Measurements from ENCODE around the gene TIMP2. TPM values are rescaled to one million over a fixed set of nuclear protein-coding genes. Genes with fewer than 3 reads are reported as not detected.
"Not testable (repeated sequence)": the region's sequence is repeated elsewhere in the genome, so short reads cannot be mapped to it uniquely, and the experiment has no call there.

TIMP2 gene
- total RNA-seq, 1 experiment from 2014 or later, result 24.8 TPM

DNA sequence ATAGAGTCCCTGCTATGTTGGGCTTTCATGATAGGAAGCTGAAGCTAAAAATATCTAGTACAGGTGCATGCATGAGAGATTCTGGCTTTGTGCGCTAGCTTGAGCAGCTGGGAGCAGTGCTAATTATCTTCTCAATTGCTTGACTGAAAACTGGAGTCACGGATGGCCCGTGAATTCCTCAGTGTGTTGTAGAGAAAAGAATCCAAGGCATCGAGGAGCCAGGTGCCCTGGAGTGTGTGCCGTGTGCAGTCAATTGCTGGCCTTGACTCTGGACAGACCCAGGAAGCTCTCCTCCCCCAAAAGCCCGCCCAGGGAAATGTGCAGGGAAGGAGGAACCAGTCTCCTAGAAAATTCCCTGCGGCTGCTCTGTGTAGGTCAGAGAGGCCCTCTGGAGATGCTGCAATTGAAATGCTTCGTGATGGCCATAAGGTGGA is 40.3 kb upstream of the TIMP2 start:
- CTCF ChIA-PET, result interaction anchor here (0.7 to 1.2 kb wide), 2 partner anchors 8 to 332 kb away, joined by 3 read pairs; no protein-coding TSS in a partner anchor

DNA sequence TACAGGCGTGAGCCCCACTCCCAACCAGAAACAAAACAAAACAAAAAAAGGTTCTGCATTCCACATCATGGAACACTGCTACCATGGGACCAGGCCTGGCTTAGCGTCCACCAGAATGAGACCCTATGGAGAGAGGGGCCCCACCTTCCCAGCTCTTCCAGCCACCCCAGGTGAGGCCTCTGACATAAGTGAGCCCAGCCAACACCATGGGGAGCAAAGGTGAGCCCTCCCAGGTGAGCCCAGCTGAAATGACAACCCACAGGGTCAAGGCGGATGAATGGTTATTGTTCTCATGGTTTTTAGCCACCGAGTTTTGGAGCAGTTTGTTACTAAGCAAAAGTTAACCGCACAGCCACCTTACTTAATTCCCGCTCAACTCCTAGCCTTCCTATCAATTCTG is 38.2 kb upstream of the TIMP2 start:
- Mint-ChIP-seq H3K27ac (ENCODE audit: low read depth, unreplicated experiment) (no peak overlapping the region), H3K9me3 (ENCODE audit: unreplicated experiment) (no peaks in the 10 kb centered on the region), H3K4me1 (ENCODE audit: insufficient read depth, unreplicated experiment) (peaks cover 11% of the 10 kb centered on the region), H3K27me3 (ENCODE audit: insufficient read depth, unreplicated experiment) (no peaks in the 10 kb centered on the region), H3K36me3 (ENCODE audit: insufficient read depth, unreplicated experiment) (peaks cover 3% of the 10 kb centered on the region), H3K4me3 (ENCODE audit: unreplicated experiment) (no peak overlapping the region)
- BruUV-seq (replicated peaks), result no TSS peak
- DNase-seq (ENCODE audit: unreplicated experiment), result no peak
- ChIA-PET CTCF (no interaction called here), POLR2A (no interaction called here)
- TF ChIP-seq, protein P1, sequence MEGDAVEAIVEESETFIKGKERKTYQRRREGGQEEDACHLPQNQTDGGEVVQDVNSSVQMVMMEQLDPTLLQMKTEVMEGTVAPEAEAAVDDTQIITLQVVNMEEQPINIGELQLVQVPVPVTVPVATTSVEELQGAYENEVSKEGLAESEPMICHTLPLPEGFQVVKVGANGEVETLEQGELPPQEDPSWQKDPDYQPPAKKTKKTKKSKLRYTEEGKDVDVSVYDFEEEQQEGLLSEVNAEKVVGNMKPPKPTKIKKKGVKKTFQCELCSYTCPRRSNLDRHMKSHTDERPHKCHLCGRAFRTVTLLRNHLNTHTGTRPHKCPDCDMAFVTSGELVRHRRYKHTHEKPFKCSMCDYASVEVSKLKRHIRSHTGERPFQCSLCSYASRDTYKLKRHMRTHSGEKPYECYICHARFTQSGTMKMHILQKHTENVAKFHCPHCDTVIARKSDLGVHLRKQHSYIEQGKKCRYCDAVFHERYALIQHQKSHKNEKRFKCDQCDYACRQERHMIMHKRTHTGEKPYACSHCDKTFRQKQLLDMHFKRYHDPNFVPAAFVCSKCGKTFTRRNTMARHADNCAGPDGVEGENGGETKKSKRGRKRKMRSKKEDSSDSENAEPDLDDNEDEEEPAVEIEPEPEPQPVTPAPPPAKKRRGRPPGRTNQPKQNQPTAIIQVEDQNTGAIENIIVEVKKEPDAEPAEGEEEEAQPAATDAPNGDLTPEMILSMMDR (IDR thresholded peaks at IDR 0.05; ENCODE audit: unreplicated experiment), result no peak
- intact Hi-C loops (cut with micrococcal nuclease), result no loop called here

More for the DNA sequence above, 40.3 kb upstream of the TIMP2 start:
- POLR2A ChIA-PET, result interaction anchor here (0.6 to 1.0 kb wide), 3 partner anchors 9 to 63 kb away, joined by 3 read pairs; no protein-coding TSS in a partner anchor
- H3K27ac Mint-ChIP-seq (ENCODE audit: low read depth, unreplicated experiment), result no peak overlapping the region
- no TSS peak for BruUV-seq (replicated peaks)
- H3K9me3 Mint-ChIP-seq (ENCODE audit: unreplicated experiment), result no peaks in the 10 kb centered on the region
- peaks cover 15% of the 10 kb centered on the region for H3K36me3 Mint-ChIP-seq (ENCODE audit: insufficient read depth, unreplicated experiment)
- TF ChIP-seq, protein P1 (IDR thresholded peaks at IDR 0.05; ENCODE audit: unreplicated experiment), result no peak
- intact Hi-C loops (cut with micrococcal nuclease), result no loop called here
- no peak for DNase-seq (ENCODE audit: unreplicated experiment)
- H3K4me1 Mint-ChIP-seq (ENCODE audit: insufficient read depth, unreplicated experiment), result peaks cover 11% of the 10 kb centered on the region
- no peaks in the 10 kb centered on the region for H3K27me3 Mint-ChIP-seq (ENCODE audit: insufficient read depth, unreplicated experiment)
- H3K4me3 Mint-ChIP-seq (ENCODE audit: unreplicated experiment), result no peak overlapping the region

DNA sequence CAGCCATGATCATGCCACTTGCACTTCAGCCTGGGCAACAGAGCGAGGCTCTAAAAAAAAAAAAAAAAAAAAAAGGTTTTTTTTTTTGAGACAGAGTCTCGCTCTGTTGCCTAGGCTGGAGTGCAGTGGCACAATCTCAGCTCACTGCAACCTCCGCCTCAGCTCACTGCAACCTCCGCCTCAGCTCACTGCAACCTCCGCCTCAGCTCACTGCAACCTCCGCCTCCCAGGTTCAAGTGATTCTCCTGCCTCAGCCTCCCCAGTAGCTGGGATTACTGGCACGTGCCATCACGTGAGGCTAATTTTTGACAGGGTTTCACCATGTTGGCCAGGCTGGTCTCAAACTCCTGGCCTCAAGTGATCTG is 37.8 kb upstream of the TIMP2 start:
- H3K27me3 Mint-ChIP-seq (ENCODE audit: insufficient read depth, unreplicated experiment); DNase-seq (ENCODE audit: unreplicated experiment); BruUV-seq (replicated peaks); H3K27ac Mint-ChIP-seq (ENCODE audit: low read depth, unreplicated experiment); H3K36me3 Mint-ChIP-seq (ENCODE audit: insufficient read depth, unreplicated experiment); H3K4me3 Mint-ChIP-seq (ENCODE audit: unreplicated experiment); intact Hi-C loops (cut with micrococcal nuclease); H3K9me3 Mint-ChIP-seq (ENCODE audit: unreplicated experiment); POLR2A ChIA-PET: not testable (repeated sequence)
- CTCF ChIA-PET, result interaction anchor here (1.5 to 3.5 kb wide), 2 partner anchors 8 to 98 kb away, joined by 7 to 17 read pairs; no protein-coding TSS in a partner anchor
- H3K4me1 Mint-ChIP-seq (ENCODE audit: insufficient read depth, unreplicated experiment), result peaks cover 11% of the 10 kb centered on the region

DNA sequence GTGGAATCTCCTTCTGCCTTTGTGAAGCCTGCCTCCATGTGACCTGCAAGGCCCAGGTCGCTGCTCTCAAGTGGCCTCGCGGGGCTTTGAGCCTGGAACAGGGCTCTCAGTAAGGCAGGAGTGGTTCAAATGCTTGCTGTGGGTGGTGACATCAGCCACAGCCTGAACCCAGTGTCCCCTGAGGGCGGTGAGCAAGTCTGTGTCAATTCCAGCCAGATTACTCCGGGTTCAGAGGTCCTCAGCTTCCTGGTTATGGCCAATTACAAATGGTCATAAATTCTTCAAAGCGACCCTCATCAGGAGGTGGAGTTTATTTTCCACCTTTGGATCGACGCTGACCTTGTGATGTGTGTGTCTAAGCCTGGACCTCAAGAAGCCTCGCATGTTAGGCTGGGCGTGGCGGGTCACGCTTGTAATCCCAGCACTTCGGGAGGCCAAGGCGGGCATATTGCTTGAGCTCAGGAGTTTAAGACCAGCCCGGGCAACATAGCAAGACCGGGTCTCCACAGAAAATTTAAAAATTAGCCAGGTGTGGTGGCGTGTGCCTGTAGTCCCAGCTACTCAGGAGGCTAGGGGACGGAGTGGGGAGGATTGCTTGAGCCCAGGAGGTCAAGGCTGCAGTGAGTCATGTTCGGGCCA is 37.3 kb upstream of the TIMP2 start:
- no peak for DNase-seq (ENCODE audit: unreplicated experiment)
- H3K9me3 Mint-ChIP-seq (ENCODE audit: unreplicated experiment), result no peaks in the 10 kb centered on the region
- no peak overlapping the region for H3K4me3 Mint-ChIP-seq (ENCODE audit: unreplicated experiment)
- H3K4me1 Mint-ChIP-seq (ENCODE audit: insufficient read depth, unreplicated experiment), result peaks cover 11% of the 10 kb centered on the region
- intact Hi-C loops (cut with micrococcal nuclease), result no loop called here
- no peak overlapping the region for H3K27ac Mint-ChIP-seq (ENCODE audit: low read depth, unreplicated experiment)
- BruUV-seq (replicated peaks), result no TSS peak
- H3K36me3 Mint-ChIP-seq (ENCODE audit: insufficient read depth, unreplicated experiment), result no peaks in the 10 kb centered on the region
- H3K27me3 Mint-ChIP-seq (ENCODE audit: insufficient read depth, unreplicated experiment), result no peaks in the 10 kb centered on the region
- TF ChIP-seq, protein P1 (IDR thresholded peaks at IDR 0.05; ENCODE audit: unreplicated experiment), result no peak
- ChIA-PET CTCF (interaction anchor here (1.5 to 3.5 kb wide), 2 partner anchors 9 to 97 kb away, joined by 7 to 17 read pairs; no protein-coding TSS in a partner anchor), POLR2A (interaction anchor here (0.5 kb wide), 1 partner anchor 15 kb away, joined by 3 read pairs; no protein-coding TSS in a partner anchor)

Data from MCF 10A (cell line).